Measurements from ENCODE around the gene SHISAL2A. TPM values are rescaled to one million over a fixed set of nuclear protein-coding genes. Genes with fewer than 3 reads are reported as not detected.

SHISAL2A gene
- total RNA-seq, 1 donor from 2014 or later: not detected

GRCh38 chr1:52615489-52616042 lies 17.4 kb upstream of the SHISAL2A start:
- no peak overlapping the region for H3K27ac Mint-ChIP-seq (ENCODE audit: unreplicated experiment)
- no peaks in the 10 kb centered on the region for H3K9me3 Mint-ChIP-seq (ENCODE audit: unreplicated experiment)
- TF ChIP-seq CTCF (IDR thresholded peaks at IDR 0.05): no peak
- no peak overlapping the region for H3K4me3 Mint-ChIP-seq (ENCODE audit: unreplicated experiment)
- H3K4me1 Mint-ChIP-seq (ENCODE audit: unreplicated experiment): peaks cover 5% of the 10 kb centered on the region
- DNase-seq (ENCODE audit: extremely low spot score, unreplicated experiment): no peak
- H3K27me3 Mint-ChIP-seq (ENCODE audit: unreplicated experiment): no peaks in the 10 kb centered on the region
- peaks cover 2% of the 10 kb centered on the region for H3K36me3 Mint-ChIP-seq (ENCODE audit: unreplicated experiment)

- Mint-ChIP-seq H3K27ac (ENCODE audit: unreplicated experiment) (no peak overlapping the region), H3K36me3 (ENCODE audit: unreplicated experiment) (no peaks in the 10 kb centered on the region), H3K9me3 (ENCODE audit: unreplicated experiment) (no peaks in the 10 kb centered on the region), H3K4me3 (ENCODE audit: unreplicated experiment) (no peak overlapping the region), H3K4me1 (ENCODE audit: unreplicated experiment) (no peaks in the 10 kb centered on the region), H3K27me3 (ENCODE audit: unreplicated experiment) (peaks cover 3% of the 10 kb centered on the region)
- no peak for DNase-seq (ENCODE audit: extremely low spot score, unreplicated experiment)
- TF ChIP-seq CTCF (IDR thresholded peaks at IDR 0.05): no peak
Measured at GRCh38 chr1:52621950-52622349, 11.0 kb upstream of the SHISAL2A start.

GRCh38 chr1:52623812-52624211 lies 9.2 kb upstream of the SHISAL2A start:
- H3K4me1 Mint-ChIP-seq (ENCODE audit: unreplicated experiment): no peaks in the 10 kb centered on the region
- peaks cover 4% of the 10 kb centered on the region for H3K27me3 Mint-ChIP-seq (ENCODE audit: unreplicated experiment)
- no peaks in the 10 kb centered on the region for H3K9me3 Mint-ChIP-seq (ENCODE audit: unreplicated experiment)
- DNase-seq (ENCODE audit: extremely low spot score, unreplicated experiment): no peak
- H3K4me3 Mint-ChIP-seq (ENCODE audit: unreplicated experiment): no peak overlapping the region
- TF ChIP-seq CTCF (IDR thresholded peaks at IDR 0.05): no peak
- H3K27ac Mint-ChIP-seq (ENCODE audit: unreplicated experiment): no peak overlapping the region
- H3K36me3 Mint-ChIP-seq (ENCODE audit: unreplicated experiment): no peaks in the 10 kb centered on the region

- DNase-seq (ENCODE audit: extremely low spot score, unreplicated experiment): no peak
- no peak for TF ChIP-seq CTCF (IDR thresholded peaks at IDR 0.05)
- Mint-ChIP-seq H3K4me1 (ENCODE audit: unreplicated experiment) (peaks cover 6% of the 10 kb centered on the region), H3K36me3 (ENCODE audit: unreplicated experiment) (peaks cover 1% of the 10 kb centered on the region), H3K27ac (ENCODE audit: unreplicated experiment) (no peak overlapping the region), H3K4me3 (ENCODE audit: unreplicated experiment) (no peak overlapping the region), H3K9me3 (ENCODE audit: unreplicated experiment) (no peaks in the 10 kb centered on the region), H3K27me3 (ENCODE audit: unreplicated experiment) (peaks cover 15% of the 10 kb centered on the region)
Measured at GRCh38 chr1:52627028-52627427, 5.9 kb upstream of the SHISAL2A start.

GRCh38 chr1:52628614-52629324 lies 4.2 kb upstream of the SHISAL2A start:
- DNase-seq (ENCODE audit: extremely low spot score, unreplicated experiment): no peak
- TF ChIP-seq CTCF (IDR thresholded peaks at IDR 0.05): no peak
- Mint-ChIP-seq H3K36me3 (ENCODE audit: unreplicated experiment) (peaks cover 1% of the 10 kb centered on the region), H3K4me1 (ENCODE audit: unreplicated experiment) (peaks cover 8% of the 10 kb centered on the region), H3K27me3 (ENCODE audit: unreplicated experiment) (peaks cover 22% of the 10 kb centered on the region), H3K4me3 (ENCODE audit: unreplicated experiment) (no peak overlapping the region), H3K9me3 (ENCODE audit: unreplicated experiment) (no peaks in the 10 kb centered on the region), H3K27ac (ENCODE audit: unreplicated experiment) (no peak overlapping the region)
